Erythroblast (primary cell): ENCODE measurements around the gene RASSF3.

ENCODE experiments used
- GATA1 ChIP-seq: IDR thresholded peaks from 2 replicates; pipeline ENCODE4 v1.6.1; 2011; ENCODE audit warnings: low read depth, mild to moderate bottlenecking, control low read depth, low read length, moderate library complexity
- POLR2A ChIP-seq: IDR thresholded peaks from 2 replicates; pipeline ENCODE4 v1.6.1; 2011; ENCODE audit warnings: mild to moderate bottlenecking, low read length

GRCh38 chr12:64744422-64745258, 134.3 kb downstream of the RASSF3 start:
- no peak for TF ChIP-seq POLR2A
- no peak for TF ChIP-seq GATA1
